Adipocyte (in vitro differentiated cells): ENCODE measurements around the gene KBTBD4.
"Not testable (repeated sequence)": the region's sequence is repeated elsewhere in the genome, so short reads cannot be mapped to it uniquely, and the experiment has no call there.

Experiments
- DNase-seq: peaks from one replicate; pipeline ENCODE4 v3.0.0-alpha.2; 2015; ENCODE audit warnings: low read depth
- H3K27me3 ChIP-seq: replicated peaks from 2 replicates; pipeline ENCODE4 v1.7.0; 2013; ENCODE audit warnings: mild to moderate bottlenecking, low read length, moderate library complexity; ENCODE audit not compliant: control insufficient read depth, insufficient read depth
- H3K36me3 ChIP-seq: 2 replicates; pipeline ENCODE4 v1.7.0; 2013; ENCODE audit warnings: low read length, mild to moderate bottlenecking, moderate library complexity; ENCODE audit not compliant: control insufficient read depth, insufficient read depth, severe bottlenecking
- H3K4me1 ChIP-seq: 2 replicates; pipeline ENCODE4 v1.7.0; 2013; ENCODE audit warnings: mild to moderate bottlenecking, low read length, moderate library complexity; ENCODE audit not compliant: control insufficient read depth, insufficient read depth
- H3K4me3 ChIP-seq: 2 replicates; pipeline ENCODE4 v1.7.0; 2013; ENCODE audit warnings: mild to moderate bottlenecking, low read length, moderate library complexity
- H3K9ac ChIP-seq: 2 replicates; pipeline ENCODE4 v1.7.0; 2013; ENCODE audit warnings: mild to moderate bottlenecking, low read length, moderate library complexity
- H3K9me3 ChIP-seq: 2 replicates; pipeline ENCODE4 v1.7.0; 2013; ENCODE audit warnings: mild to moderate bottlenecking, low read length, moderate library complexity; ENCODE audit not compliant: control insufficient read depth

The KBTBD4 gene

GRCh38 chr11:47534704-47535251 is 44.0 kb downstream of the KBTBD4 start:
- Histone ChIP-seq H3K4me3 (no peak overlapping the region), H3K27me3 (no peaks in the 10 kb centered on the region), H3K9ac (no peak overlapping the region), H3K9me3 (no peaks in the 10 kb centered on the region), H3K36me3 (peaks cover 7% of the 10 kb centered on the region), H3K4me1 (peaks cover 58% of the 10 kb centered on the region)
- DNase-seq, result no peak

GRCh38 chr11:47533690-47534151 is 45.0 kb downstream of the KBTBD4 start:
- H3K9ac ChIP-seq, result no peak overlapping the region
- H3K27me3 ChIP-seq, result no peaks in the 10 kb centered on the region
- no peak overlapping the region for H3K4me3 ChIP-seq
- no peaks in the 10 kb centered on the region for H3K9me3 ChIP-seq
- H3K36me3 ChIP-seq, result peaks cover 8% of the 10 kb centered on the region
- peaks cover 53% of the 10 kb centered on the region for H3K4me1 ChIP-seq
- DNase-seq, result peak; percentile 64

- H3K4me3 ChIP-seq, result no peak overlapping the region
- H3K36me3 ChIP-seq, result peaks cover 8% of the 10 kb centered on the region
- no peaks in the 10 kb centered on the region for H3K27me3 ChIP-seq
- peaks cover 51% of the 10 kb centered on the region for H3K4me1 ChIP-seq
- peak overlapping the region; percentile 18 for H3K9ac ChIP-seq
- DNase-seq, result peak; percentile 38
- H3K9me3 ChIP-seq, result no peaks in the 10 kb centered on the region
These were observed 46.1 kb downstream of the KBTBD4 start for GRCh38 chr11:47532597-47533213.

GRCh38 chr11:47531666-47532065 is 47.1 kb downstream of the KBTBD4 start:
- DNase-seq, result no peak
- peaks cover 48% of the 10 kb centered on the region for H3K4me1 ChIP-seq
- peaks cover 8% of the 10 kb centered on the region for H3K36me3 ChIP-seq
- no peak overlapping the region for H3K4me3 ChIP-seq
- no peak overlapping the region for H3K9ac ChIP-seq
- no peaks in the 10 kb centered on the region for H3K9me3 ChIP-seq
- no peaks in the 10 kb centered on the region for H3K27me3 ChIP-seq

GRCh38 chr11:47530721-47531120 is 48.0 kb downstream of the KBTBD4 start:
- H3K9ac ChIP-seq, H3K27me3 ChIP-seq, H3K9me3 ChIP-seq, DNase-seq, H3K4me3 ChIP-seq: not testable (repeated sequence)
- H3K36me3 ChIP-seq, result peaks cover 11% of the 10 kb centered on the region
- H3K4me1 ChIP-seq, result peaks cover 40% of the 10 kb centered on the region

- H3K27me3 ChIP-seq, result no peaks in the 10 kb centered on the region
These were observed 48.8 kb downstream of the KBTBD4 start for GRCh38 chr11:47529951-47530350.

GRCh38 chr11:47527186-47527585 is 51.6 kb downstream of the KBTBD4 start:
- H3K9me3 ChIP-seq, result no peaks in the 10 kb centered on the region
- no peaks in the 10 kb centered on the region for H3K27me3 ChIP-seq
- peaks cover 35% of the 10 kb centered on the region for H3K4me1 ChIP-seq
- no peak for DNase-seq
- peaks cover 11% of the 10 kb centered on the region for H3K36me3 ChIP-seq
- H3K4me3 ChIP-seq, result no peak overlapping the region
- no peak overlapping the region for H3K9ac ChIP-seq

More at GRCh38 chr11:47529951-47530350, 48.8 kb downstream of the KBTBD4 start:
- no peak overlapping the region for H3K9ac ChIP-seq
- peaks cover 11% of the 10 kb centered on the region for H3K36me3 ChIP-seq
- H3K4me1 ChIP-seq, result peaks cover 39% of the 10 kb centered on the region
- no peak overlapping the region for H3K4me3 ChIP-seq
- no peak for DNase-seq
- no peaks in the 10 kb centered on the region for H3K9me3 ChIP-seq

GRCh38 chr11:47526032-47526431 is 52.7 kb downstream of the KBTBD4 start:
- H3K9ac ChIP-seq, H3K27me3 ChIP-seq, H3K9me3 ChIP-seq, DNase-seq, H3K4me3 ChIP-seq: not testable (repeated sequence)
- Histone ChIP-seq H3K36me3 (peaks cover 11% of the 10 kb centered on the region), H3K4me1 (peaks cover 29% of the 10 kb centered on the region)

- peak overlapping the region; percentile 62 for H3K9ac ChIP-seq
- peak overlapping the region; percentile 17 for H3K4me3 ChIP-seq
- no peaks in the 10 kb centered on the region for H3K9me3 ChIP-seq
- no peaks in the 10 kb centered on the region for H3K27me3 ChIP-seq
- no peak for DNase-seq
- H3K4me1 ChIP-seq, result peaks cover 40% of the 10 kb centered on the region
- H3K36me3 ChIP-seq, result peaks cover 3% of the 10 kb centered on the region
These were observed 54.4 kb downstream of the KBTBD4 start for GRCh38 chr11:47524291-47524874.

- Histone ChIP-seq H3K4me1 (peaks cover 38% of the 10 kb centered on the region), H3K9ac (peak overlapping the region; percentile 62), H3K9me3 (no peaks in the 10 kb centered on the region), H3K4me3 (peak overlapping the region; percentile 17), H3K36me3 (peaks cover 3% of the 10 kb centered on the region), H3K27me3 (no peaks in the 10 kb centered on the region)
- DNase-seq, result peak; percentile 82
These were observed 55.1 kb downstream of the KBTBD4 start for GRCh38 chr11:47523490-47524225.
